Measurements from ENCODE around the gene UGT1A8. TPM values are rescaled to one million over a fixed set of nuclear protein-coding genes. Genes with fewer than 3 reads are reported as not detected.
"Not testable (repeated sequence)": the region's sequence is repeated elsewhere in the genome, so short reads cannot be mapped to it uniquely, and the experiment has no call there.

UGT1A8 gene
- polyA plus RNA-seq, 4 donors: not detected

GRCh38 chr2:233711312-233712008 lies 94.0 kb downstream of the UGT1A8 start:
- peak in 3 of 4 donors; percentile 36 to 60 (median 51) for DNase-seq (ENCODE audit: low read depth in 4 of 4, low spot score in 3 of 4)

- no peak for DNase-seq (ENCODE audit: low read depth in 4 of 4, low spot score in 3 of 4)
These were observed 95.3 kb downstream of the UGT1A8 start, which contains the start of gene UGT1A5 for GRCh38 chr2:233712611-233713261. Gene UGT1A5 (plus strand): TSS chr2:233712907. CDS start chr2:233712992, 85 bp downstream.

GRCh38 chr2:233713262-233713615 lies 95.8 kb downstream of the UGT1A8 start:
- DNase-seq (ENCODE audit: low read depth in 4 of 4, low spot score in 3 of 4): no peak

GRCh38 chr2:233714121-233714520 lies 96.7 kb downstream of the UGT1A8 start:
- DNase-seq (ENCODE audit: low read depth in 4 of 4, low spot score in 3 of 4): no peak

- no peak for DNase-seq (ENCODE audit: low read depth in 4 of 4, low spot score in 3 of 4)
These were observed 101.1 kb downstream of the UGT1A8 start, which contains the start of gene UGT1A4 for GRCh38 chr2:233718552-233718951. Gene UGT1A4 (plus strand): TSS chr2:233718736. CDS start chr2:233718821, 85 bp downstream.

- DNase-seq (ENCODE audit: low read depth in 4 of 4, low spot score in 3 of 4): no peak
These were observed 111.4 kb downstream of the UGT1A8 start, which contains the start of gene UGT1A3 for GRCh38 chr2:233728723-233729301. Gene UGT1A3 (plus strand): TSS chr2:233729042. CDS start chr2:233729127, 85 bp downstream.

GRCh38 chr2:233736868-233737653 lies 119.6 kb downstream of the UGT1A8 start:
- DNase-seq (ENCODE audit: low read depth in 4 of 4, low spot score in 3 of 4): not testable (repeated sequence)

GRCh38 chr2:233740870-233741269 lies 123.4 kb downstream of the UGT1A8 start:
- DNase-seq (ENCODE audit: low read depth in 4 of 4, low spot score in 3 of 4): no peak

GRCh38 chr2:233743464-233744259 lies 126.2 kb downstream of the UGT1A8 start:
- no peak for DNase-seq (ENCODE audit: low read depth in 4 of 4, low spot score in 3 of 4)

GRCh38 chr2:233745073-233745755 lies 127.8 kb downstream of the UGT1A8 start:
- DNase-seq (ENCODE audit: low read depth in 4 of 4, low spot score in 3 of 4): no peak

- not testable (repeated sequence) for DNase-seq (ENCODE audit: low read depth in 4 of 4, low spot score in 3 of 4)
These were observed 128.4 kb downstream of the UGT1A8 start for GRCh38 chr2:233745838-233746237.

GRCh38 chr2:233746475-233747282 lies 129.2 kb downstream of the UGT1A8 start:
- DNase-seq (ENCODE audit: low read depth in 4 of 4, low spot score in 3 of 4): no peak

- DNase-seq (ENCODE audit: low read depth in 4 of 4, low spot score in 3 of 4): no peak
These were observed 129.8 kb downstream of the UGT1A8 start for GRCh38 chr2:233747283-233747544.

GRCh38 chr2:233750689-233751088 lies 133.3 kb downstream of the UGT1A8 start:
- DNase-seq (ENCODE audit: low read depth in 4 of 4, low spot score in 3 of 4): not testable (repeated sequence)

- not testable (repeated sequence) for DNase-seq (ENCODE audit: low read depth in 4 of 4, low spot score in 3 of 4)
These were observed 134.0 kb downstream of the UGT1A8 start for GRCh38 chr2:233751212-233752009.

- no peak for DNase-seq (ENCODE audit: low read depth in 4 of 4, low spot score in 3 of 4)
These were observed 137.6 kb downstream of the UGT1A8 start for GRCh38 chr2:233754872-233755611.

GRCh38 chr2:233756429-233757081 lies 139.1 kb downstream of the UGT1A8 start:
- DNase-seq (ENCODE audit: low read depth in 4 of 4, low spot score in 3 of 4): no peak

Measured in left renal pelvis (tissue), 4 donors.